ENCODE results near the gene FKBP2. TPM values are rescaled to one million over a fixed set of nuclear protein-coding genes. Genes with fewer than 3 reads are reported as not detected.

Gene FKBP2
- total and polyA plus RNA-seq, 2 of the 13 experiments (the other 11 are each of a cell fraction or from before 2014, with no cell fraction given), result 30.1 to 53.3 TPM

GRCh38 chr11:64268893-64269539 lies 28.1 kb downstream of the FKBP2 start (continued):
- 0 out of 2 replicates have a peak, but pooled peaks have one; percentile 33 for TF ChIP-seq KIAA2018 (CRISPR knock-in tag; IDR thresholded peaks at IDR 0.05; ENCODE audit: borderline replicate concordance)
- no peak for TF ChIP-seq ZNF749 (CRISPR knock-in tag; IDR thresholded peaks at IDR 0.05; ENCODE audit: borderline replicate concordance)
- no peak for TF ChIP-seq FOXO4 (CRISPR knock-in tag; conservative IDR thresholded peaks at IDR 0.05)
- TF ChIP-seq ZNF124 (CRISPR knock-in tag; IDR thresholded peaks at IDR 0.05), result no peak
- no peak for TF ChIP-seq ZNF7 (CRISPR knock-in tag; IDR thresholded peaks at IDR 0.05)
- no peak for TF ChIP-seq ZNF549 (CRISPR knock-in tag; IDR thresholded peaks at IDR 0.05)
- no peak for TF ChIP-seq ZNF260 (CRISPR knock-in tag; IDR thresholded peaks at IDR 0.05; ENCODE audit: borderline replicate concordance, low read depth)
- no peak for TF ChIP-seq SNAPC4 (CRISPR knock-in tag; IDR thresholded peaks at IDR 0.05)
- TF ChIP-seq NCOR1 (IDR thresholded peaks at IDR 0.05; ENCODE audit: borderline replicate concordance, low read length), result no peak
- TF ChIP-seq ZBTB10 (CRISPR knock-in tag; IDR thresholded peaks at IDR 0.05; ENCODE audit: borderline replicate concordance), result no peak
- no peak for TF ChIP-seq ZNF138 (CRISPR knock-in tag; IDR thresholded peaks at IDR 0.05; ENCODE audit: low read depth)

Measured in HepG2 (cell line).